ENCODE measurements around the gene CUTC. TPM values are rescaled to one million over a fixed set of nuclear protein-coding genes. Genes with fewer than 3 reads are reported as not detected.

Gene CUTC, protein sequence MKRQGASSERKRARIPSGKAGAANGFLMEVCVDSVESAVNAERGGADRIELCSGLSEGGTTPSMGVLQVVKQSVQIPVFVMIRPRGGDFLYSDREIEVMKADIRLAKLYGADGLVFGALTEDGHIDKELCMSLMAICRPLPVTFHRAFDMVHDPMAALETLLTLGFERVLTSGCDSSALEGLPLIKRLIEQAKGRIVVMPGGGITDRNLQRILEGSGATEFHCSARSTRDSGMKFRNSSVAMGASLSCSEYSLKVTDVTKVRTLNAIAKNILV
- total RNA-seq: 35.1 and 54.3 TPM in 2 replicates

DNA sequence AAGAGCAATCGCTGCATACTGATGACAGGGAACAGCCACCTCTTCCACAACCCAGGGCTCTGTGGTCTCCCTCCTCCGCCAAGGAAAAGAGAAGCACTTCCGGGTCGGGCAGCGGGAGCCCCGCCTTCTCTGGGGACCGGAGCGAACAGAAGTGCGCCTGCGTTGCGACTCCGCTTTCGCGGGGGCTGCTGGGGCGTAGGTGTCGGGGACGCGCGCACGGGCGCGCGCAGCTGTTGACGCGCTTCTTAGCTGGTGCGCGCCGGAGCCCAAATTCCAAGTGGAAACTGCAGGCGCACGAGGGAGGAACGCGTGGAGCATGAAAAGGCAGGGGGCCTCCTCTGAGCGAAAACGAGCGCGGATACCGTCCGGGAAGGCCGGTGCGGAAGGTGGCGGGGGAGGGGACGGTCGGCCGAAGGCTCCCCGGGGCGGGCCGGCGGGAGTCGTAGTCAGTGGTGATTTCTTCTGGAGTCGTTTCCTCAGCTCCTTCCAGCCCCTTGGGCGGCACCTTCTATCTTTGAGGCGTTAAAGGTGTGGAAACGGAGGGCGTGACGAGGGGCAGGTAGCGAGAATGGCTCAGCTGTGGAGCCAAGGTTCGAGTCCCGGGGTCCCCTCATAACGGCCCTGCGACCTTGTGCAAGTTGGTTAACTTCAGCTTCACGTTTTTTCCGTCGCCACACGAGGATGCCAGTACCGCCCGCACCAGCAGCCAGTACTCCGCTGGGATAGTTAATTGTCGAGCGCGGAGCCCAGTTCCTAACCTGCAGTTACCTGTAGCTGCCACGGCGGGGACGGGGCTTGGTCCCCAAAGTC lies at the start of gene CUTC, which contains the start of gene COX15:
TSS of gene CUTC (plus strand) at position 202 of the 810 bp plus-strand sequence. CDS start at position 317, 115 bp downstream.
TSS of gene COX15 (minus strand) at position 95 of the 810 bp plus-strand sequence. CDS start at position 17, 78 bp downstream.

DNA sequence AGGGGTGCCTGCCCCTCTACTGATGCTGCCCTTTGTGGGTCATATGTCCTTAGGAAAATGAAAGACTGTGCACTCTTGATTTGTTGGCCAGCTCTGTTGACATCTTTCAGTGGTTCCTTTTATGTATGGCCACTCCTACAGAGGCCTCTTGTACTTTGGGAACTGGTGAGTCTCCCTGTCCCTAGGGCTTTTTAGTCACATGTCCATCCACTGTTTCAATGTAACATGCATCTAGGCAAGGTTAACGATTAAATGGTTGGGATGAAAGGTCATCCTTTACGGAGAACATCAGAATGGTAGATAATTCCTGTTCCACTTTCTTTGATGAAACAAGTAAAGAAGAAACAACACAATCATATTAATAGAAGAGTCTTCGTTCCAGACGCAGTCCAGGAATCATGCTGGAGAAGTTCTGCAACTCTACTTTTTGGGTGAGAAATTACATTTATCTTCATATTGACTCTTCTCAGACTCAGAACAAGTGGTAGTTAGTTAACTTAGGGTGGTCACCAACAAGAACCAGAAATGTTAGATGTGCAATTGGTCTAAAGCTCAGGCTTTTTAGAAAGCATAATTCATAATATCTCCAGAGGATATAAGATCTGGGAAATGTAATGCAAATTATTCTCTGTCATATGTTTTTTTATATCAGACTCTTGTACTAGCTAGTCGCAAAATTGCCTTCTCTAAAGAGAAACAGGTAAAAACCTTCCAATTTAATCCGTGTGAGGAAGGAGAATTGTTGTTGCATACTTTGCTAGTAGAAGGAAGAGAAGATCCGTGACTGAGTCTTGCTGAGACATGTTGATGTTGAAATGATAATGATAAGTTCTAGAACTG lies 50.6 kb downstream of the CUTC start, which contains the start of gene ABCC2:
TSS of gene ABCC2 (plus strand) at position 194 of the 840 bp plus-strand sequence. CDS start at position 399, 205 bp downstream.

Other genes with a start within 250 kb of the CUTC start
- gene NKX2-3, start 199.3 kb upstream of the CUTC start, total RNA-seq: 4.4 and 5.2 TPM in 2 replicates
- gene SLC25A28, start 111.8 kb upstream of the CUTC start, total RNA-seq: 12.3 and 30.7 TPM in 2 replicates
- gene ENTPD7, start 72.7 kb upstream of the CUTC start, total RNA-seq: 18.2 and 18.7 TPM in 2 replicates
- gene COX15, start 107 bp upstream of the CUTC start, total RNA-seq: 37.7 and 54.6 TPM in 2 replicates
- 0.61 and 0.65 TPM in 2 replicates for gene ABCC2, start 50.4 kb downstream of the CUTC start, total RNA-seq